HG02884 (cell line): Measurements from ENCODE around the gene ITGA11.

Source experiments
- ATAC-seq: cut with Tn5 transposase; IDR thresholded peaks from one replicate; pipeline ENCODE4 v1.9.1; 2021; ENCODE audit warnings: mild to moderate bottlenecking, moderate library complexity; ENCODE audit not compliant: unreplicated experiment

Gene ITGA11

GRCh38 chr15:68379058-68379758, 52.8 kb downstream of the ITGA11 start:
- no peak for ATAC-seq

DNA sequence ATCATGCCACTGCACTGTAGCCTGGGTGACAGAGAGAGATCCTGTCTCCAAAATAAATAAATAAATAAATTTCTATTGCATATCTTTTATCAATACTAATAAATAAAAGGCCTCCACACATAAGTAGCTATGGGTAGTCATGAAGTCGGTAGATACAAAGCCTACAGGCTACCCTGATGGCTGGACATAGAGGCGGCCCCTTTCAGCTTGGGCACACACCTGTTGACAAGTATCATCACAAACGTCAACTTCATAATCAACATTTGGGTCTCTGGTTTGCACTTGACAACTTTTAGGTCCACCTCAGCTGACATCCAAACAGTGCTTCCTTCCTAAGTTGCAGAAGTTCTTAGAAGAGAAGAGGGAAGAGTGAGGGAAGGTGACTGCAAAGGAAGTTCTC, 53.4 kb downstream of the ITGA11 start:
- no peak for ATAC-seq

DNA sequence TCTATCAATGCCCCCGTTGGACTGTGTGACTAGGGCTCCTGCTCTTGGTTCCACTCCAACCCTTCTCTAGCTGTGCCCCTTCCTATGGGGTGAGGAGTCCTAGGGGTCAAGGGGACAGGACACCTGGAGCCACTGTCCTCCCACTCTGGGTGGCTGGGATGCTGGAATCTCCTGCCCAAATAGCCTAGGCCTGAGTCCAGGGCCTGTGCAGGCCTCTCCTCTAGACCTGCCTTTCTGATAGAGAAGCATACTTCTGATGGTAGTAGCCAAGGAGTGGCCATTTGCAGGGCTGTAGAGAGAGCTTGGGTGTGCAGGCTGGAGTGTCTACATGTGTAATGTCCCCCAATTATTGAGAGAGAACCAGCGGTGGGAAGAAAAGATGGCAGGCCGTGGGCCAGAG, 54.2 kb downstream of the ITGA11 start:
- no peak for ATAC-seq

DNA sequence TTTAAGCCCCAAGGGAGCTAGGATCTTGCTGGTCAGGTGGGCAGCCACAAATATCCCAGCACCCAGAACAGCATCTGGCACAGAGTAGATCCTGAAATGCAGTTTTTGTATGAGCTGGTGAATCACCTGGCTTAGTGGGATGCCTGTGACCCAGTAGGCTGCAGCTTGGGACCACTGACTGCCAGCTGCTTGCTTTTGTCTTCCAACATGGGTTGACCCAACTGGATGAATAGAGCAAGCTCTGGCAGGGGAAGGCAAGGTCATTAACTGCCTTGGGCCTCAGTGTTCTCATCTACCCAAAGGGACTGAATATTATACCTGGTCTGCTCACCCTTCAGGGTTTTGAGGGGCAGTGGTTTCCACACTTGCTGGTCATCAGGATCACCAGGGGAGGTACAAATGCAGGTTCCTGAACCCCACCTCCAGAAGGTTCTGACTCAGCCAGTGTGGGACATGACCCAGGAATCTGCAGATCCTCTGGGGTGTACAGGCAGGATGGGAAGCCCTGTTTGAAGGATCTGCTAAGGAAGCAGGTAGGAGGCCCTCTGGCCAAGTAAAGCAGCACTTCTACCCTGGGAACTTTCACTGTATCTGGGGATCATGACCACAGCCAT, 55.4 kb downstream of the ITGA11 start:
- no peak for ATAC-seq

GRCh38 chr15:68375716-68376220, 56.2 kb downstream of the ITGA11 start:
- ATAC-seq = no peak

DNA sequence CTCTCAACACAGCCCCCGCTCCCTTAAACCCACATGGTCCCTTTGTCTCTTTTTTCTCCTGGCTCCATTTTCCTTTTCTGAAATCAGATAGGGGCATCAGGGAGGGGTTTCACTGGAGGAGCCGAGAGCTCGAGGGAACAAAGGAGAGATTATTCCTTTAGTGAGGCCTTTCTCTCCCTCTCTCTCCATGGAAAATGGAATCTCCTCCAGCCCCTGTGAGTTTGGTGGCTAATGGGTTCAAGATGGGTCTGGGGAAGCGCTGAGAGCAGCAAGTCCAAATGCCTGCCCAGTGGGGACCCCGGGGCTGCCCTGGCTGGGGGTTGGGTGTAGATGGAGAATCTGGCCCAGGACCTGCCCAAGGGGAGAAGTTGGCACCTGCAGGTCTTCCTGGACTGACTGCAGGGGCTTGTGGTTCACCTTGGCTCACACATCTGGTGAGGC, 56.8 kb downstream of the ITGA11 start:
- no peak for ATAC-seq

DNA sequence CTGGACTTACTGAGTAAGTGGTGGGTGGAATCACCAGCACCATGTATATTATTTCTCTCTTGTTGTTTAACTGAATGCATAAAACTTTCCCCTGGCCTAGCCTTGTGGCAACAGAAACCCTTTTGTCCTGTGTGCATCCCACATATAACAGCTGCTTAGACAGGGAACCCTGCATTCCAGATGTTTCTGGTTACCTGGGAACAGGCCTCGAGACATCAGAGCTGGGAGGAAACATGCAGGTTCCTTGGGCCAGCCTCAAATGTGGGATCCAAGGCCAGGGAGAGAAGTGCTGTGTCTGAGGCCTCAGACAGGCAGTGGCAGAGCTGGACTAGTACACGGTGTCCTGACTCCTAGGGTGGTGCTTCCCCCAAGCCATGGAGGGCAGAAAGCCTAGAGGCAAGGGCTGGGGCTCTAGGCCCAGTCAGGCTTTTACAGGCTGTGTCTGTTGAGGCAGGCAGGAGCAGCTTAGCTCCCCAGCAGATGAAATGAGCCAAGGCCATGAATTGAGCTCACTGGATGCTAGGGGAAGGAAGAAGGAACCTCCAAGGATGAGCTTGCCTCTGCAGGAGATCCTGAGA, 57.7 kb downstream of the ITGA11 start:
- ATAC-seq = no peak

- no peak for ATAC-seq
Observed at GRCh38 chr15:68373028-68373427, 58.9 kb downstream of the ITGA11 start.

DNA sequence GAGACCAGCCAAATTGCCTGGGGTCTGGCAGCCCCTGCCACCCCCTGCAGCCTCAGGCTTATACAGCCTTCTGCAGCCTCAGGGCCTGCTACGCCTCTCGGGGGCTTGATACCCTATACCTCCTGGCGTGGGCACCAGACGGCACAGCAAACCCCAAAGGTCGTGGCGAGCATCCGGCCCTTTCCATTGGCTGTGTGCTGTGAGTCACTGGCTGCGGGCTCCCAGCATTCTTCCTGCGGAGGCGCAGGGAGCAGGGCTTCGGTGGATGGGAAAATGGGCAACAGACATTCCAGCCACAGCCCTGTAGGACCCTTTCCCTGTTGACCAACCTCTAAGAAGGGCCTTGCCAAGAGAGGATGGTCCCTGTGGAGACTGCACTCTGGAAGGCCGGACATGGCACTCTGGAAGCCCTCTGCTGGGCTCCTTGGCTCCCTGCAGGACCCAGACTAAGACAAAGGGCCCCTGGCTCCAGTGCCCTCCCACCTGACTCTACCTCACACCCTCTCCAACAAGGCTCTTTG, 59.6 kb downstream of the ITGA11 start:
- no peak for ATAC-seq

DNA sequence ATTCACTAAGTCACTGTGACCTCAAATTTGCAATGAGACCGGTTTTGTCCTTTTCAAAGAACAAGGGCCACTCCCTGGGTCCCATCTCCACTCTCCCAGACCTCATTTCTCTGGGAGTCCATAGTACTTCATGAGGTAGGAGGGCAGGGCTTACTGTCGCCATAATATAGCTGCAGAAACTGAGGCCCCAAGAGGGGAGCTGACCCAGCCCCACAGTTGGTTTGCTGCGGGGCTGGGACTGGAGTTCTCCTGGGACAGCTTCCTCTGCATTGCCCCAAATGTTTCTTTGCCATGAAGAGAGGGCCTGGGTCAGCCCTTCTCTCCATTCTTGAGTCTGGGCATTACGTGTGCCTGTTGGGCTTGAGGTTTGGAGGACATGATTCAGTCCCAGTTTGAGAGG, 60.1 kb downstream of the ITGA11 start:
- no peak for ATAC-seq

- no peak for ATAC-seq
Observed at GRCh38 chr15:68371160-68371559, 60.8 kb downstream of the ITGA11 start.

- ATAC-seq = no peak
Observed at GRCh38 chr15:68370768-68371151, 61.2 kb downstream of the ITGA11 start.

GRCh38 chr15:68369931-68370767, 61.8 kb downstream of the ITGA11 start:
- no peak for ATAC-seq

DNA sequence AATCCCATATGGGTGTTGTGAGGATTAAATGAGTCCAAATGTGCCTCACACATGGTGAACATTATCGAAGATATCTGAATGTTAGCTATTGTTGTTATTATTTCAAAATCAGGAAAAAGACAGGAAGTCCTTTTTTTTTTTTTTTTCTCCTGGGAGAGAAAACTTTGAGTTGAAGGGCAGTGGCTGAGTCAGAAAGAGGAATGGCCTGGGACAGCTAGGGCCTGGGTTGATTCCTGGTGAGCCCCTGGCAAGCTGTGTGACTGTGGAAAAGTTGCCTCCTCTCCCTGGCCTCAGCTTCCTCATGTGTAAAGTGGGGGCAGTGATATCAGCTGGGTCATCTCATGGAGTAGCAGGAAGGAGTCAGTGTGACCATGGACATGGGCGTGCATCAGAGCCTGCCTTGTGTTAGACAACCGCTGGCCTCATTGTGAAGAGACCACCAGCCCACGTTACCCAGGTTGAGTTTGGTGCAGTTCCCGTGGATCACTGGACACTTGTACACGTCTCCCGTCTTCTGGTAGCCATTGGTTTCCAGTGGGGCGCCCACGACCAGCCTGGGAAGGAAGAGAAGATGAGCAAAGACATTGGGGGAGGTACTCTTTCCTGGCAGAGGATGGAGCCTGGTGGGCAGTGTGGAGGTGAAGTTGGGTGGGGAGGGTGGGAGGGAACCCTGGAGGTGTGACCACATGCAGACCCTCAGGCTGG, 63.1 kb downstream of the ITGA11 start:
- no peak for ATAC-seq

GRCh38 chr15:68367992-68368391, 64.0 kb downstream of the ITGA11 start:
- ATAC-seq = no peak

DNA sequence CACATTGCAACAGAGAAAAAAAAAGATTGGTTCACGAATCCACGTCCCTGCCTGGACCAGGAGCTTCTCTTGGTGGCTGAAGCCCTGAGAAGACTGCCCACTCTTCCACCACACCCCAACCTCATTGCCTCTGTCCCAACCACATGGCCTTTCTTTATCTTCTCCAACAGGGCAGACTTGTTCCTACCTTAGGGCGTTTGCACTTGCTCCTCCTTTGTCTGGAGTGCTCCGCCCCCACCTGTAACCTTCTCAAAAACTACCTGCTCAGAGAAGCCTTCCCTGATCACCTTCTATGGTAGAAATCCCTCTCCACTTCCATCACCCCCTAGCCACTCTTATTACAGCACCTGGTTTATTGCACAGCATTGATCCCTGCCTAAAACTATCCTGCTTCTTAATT, 64.7 kb downstream of the ITGA11 start:
- no peak for ATAC-seq

- ATAC-seq = no peak
Observed at GRCh38 chr15:68366314-68366713, 65.6 kb downstream of the ITGA11 start.

DNA sequence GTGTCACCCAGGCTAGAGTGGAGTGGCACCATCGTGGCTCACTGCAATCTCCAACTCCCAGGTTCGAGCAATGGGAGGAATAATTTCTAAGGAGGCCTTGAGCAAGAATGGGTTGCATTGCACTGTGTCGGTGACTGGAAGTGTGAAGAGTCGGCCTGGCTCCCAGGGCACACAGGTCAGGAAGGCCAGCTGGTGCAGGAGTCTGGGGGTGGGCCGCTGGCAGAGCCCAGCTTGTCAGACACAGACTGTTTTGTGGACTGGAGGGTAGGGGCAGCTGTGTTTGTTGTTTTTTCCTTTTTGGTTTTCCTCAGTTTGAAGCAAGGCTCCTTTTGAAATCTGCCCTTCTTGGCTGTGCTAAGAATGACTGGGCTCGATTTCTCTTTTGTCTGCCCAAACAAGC, 66.2 kb downstream of the ITGA11 start:
- no peak for ATAC-seq

GRCh38 chr15:68365140-68365745, 66.7 kb downstream of the ITGA11 start:
- ATAC-seq = no peak

GRCh38 chr15:68364660-68365035, 67.3 kb downstream of the ITGA11 start:
- ATAC-seq = no peak
